Esophagus squamous epithelium (tissue), 5 donors: ENCODE results near the gene ZNRF3. TPM values are rescaled to one million over a fixed set of nuclear protein-coding genes. Genes with fewer than 3 reads are reported as not detected.

Source experiments
- DNase-seq: peaks from one replicate; lab custom pipeline; 2025; lab: John Stamatoyannopoulos, UW
- H3K27ac ChIP-seq, 4 donors: fragments of 200-600 bp; sonication (generic); one replicate each; pipeline ENCODE4 v1.5.1; 2016 to 2019; ENCODE audit warnings: mild to moderate bottlenecking in 1 of 4
- H3K27me3 ChIP-seq, 4 donors: fragments of 200-600 bp; sonication (generic); 1 replicate in 3 of 4; 2 replicates in 1 of 4; pipeline versions ENCODE4 v1.5.1 to v1.6.0; 2017 to 2021; ENCODE audit warnings: antibody characterized with exemption in 1 of 4
- H3K36me3 ChIP-seq, 3 donors: fragments of 200-600 bp; sonication (generic); one replicate each; pipeline ENCODE4 v1.5.1; 2016 to 2019
- H3K4me1 ChIP-seq, 3 donors: fragments of 200-600 bp; sonication (generic); one replicate each; pipeline ENCODE4 v1.5.1; 2017 to 2019
- H3K4me3 ChIP-seq, 4 donors: fragments of 200-600 bp; sonication (generic); 1 replicate in 3 of 4; 2 replicates in 1 of 4; pipeline ENCODE4 v1.5.1; 2016 to 2019; ENCODE audit warnings: mild to moderate bottlenecking in 2 of 4, moderate library complexity in 1 of 4
- H3K9me3 ChIP-seq, 3 donors: fragments of 200-600 bp; sonication (generic); one replicate each; pipeline ENCODE4 v1.5.1; 2016 to 2019
- POLR2A ChIP-seq, 4 donors: fragments of 450-650 bp; IDR thresholded peaks; one replicate each; pipeline ENCODE4 v1.6.1; 2017; ENCODE audit warnings: antibody characterized with exemption in 4 of 4, mild to moderate bottlenecking in 4 of 4, moderate library complexity in 3 of 4
- WGBS, 2 donors: methylation state at CpG; one replicate each; pipeline ENCODE4 v1.1.5; 2018; 5-methylcytosine and 5-hydroxymethylcytosine counted together
- intact Hi-C: fragments of 100-400 bp; cut with DNase I; formaldehyde crosslinking; loops from one replicate; pipeline ENCODE4 v1.15.0; 2022
- total RNA-seq, 4 donors: library from RNA; depleted of rRNA; stranded (reverse); fragments of >200 nt; gene quantifications; one replicate each; pipeline ENCODE4 v1.1.0, GENCODE V29; 2016
- TF ChIP-seq, protein P1 (sequence below), 6 experiments: fragments of 450-650 bp in 4 of 6; fragments of 200-600 bp in 2 of 6; sonication (generic) in 2 of 6; IDR thresholded peaks; one replicate each; pipeline ENCODE4 v1.5.1; 2016 to 2019; ENCODE audit warnings: antibody characterized with exemption in 6 of 6, mild to moderate bottlenecking in 4 of 6, moderate library complexity in 4 of 6
- donor health status: DM: yes; HTN: yes; CAD: no.

The ZNRF3 gene
- total RNA-seq, 4 donors from 2014 or later = 6.6 to 10.9 (median 7.2) TPM

DNA sequence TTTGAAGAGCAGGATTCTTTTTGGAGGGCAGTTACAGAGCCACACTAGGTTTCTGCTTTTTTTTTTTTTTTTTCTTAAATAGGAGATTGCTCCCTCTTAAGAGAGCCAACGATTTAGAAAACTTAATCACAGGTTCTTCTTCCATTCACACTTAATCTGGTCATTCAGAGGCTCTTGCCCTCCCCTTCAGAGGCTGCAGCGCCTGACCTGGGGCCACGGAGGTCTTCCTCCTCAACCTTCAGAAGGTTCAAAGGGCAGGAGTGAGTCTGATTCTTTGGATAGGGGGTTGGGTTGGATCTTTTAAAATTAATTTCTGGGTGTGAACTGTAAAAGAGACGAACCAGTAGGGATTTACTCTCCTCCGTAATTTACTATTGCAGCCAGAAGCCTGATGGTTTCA is 57.1 kb downstream of the ZNRF3 start:
- Histone ChIP-seq H3K36me3 (no peaks in the 10 kb centered on the region), H3K9me3 (no peaks in the 10 kb centered on the region), H3K27me3 (no peaks in the 10 kb centered on the region), H3K4me1 (peaks cover 0 to 44% (median 0%) of the 10 kb centered on the region in 3 donors), H3K27ac (no peak overlapping the region), H3K4me3 (no peak overlapping the region)
- intact Hi-C loops = no loop called here
- no peak for TF ChIP-seq POLR2A (IDR thresholded peaks at IDR 0.05)
- TF ChIP-seq, protein P1, sequence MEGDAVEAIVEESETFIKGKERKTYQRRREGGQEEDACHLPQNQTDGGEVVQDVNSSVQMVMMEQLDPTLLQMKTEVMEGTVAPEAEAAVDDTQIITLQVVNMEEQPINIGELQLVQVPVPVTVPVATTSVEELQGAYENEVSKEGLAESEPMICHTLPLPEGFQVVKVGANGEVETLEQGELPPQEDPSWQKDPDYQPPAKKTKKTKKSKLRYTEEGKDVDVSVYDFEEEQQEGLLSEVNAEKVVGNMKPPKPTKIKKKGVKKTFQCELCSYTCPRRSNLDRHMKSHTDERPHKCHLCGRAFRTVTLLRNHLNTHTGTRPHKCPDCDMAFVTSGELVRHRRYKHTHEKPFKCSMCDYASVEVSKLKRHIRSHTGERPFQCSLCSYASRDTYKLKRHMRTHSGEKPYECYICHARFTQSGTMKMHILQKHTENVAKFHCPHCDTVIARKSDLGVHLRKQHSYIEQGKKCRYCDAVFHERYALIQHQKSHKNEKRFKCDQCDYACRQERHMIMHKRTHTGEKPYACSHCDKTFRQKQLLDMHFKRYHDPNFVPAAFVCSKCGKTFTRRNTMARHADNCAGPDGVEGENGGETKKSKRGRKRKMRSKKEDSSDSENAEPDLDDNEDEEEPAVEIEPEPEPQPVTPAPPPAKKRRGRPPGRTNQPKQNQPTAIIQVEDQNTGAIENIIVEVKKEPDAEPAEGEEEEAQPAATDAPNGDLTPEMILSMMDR (IDR thresholded peaks at IDR 0.05) = no peak
- DNase-seq = no peak
- 60 to 69% methylated on average over 5 of the region's 5 CpGs for WGBS, 2 donors

DNA sequence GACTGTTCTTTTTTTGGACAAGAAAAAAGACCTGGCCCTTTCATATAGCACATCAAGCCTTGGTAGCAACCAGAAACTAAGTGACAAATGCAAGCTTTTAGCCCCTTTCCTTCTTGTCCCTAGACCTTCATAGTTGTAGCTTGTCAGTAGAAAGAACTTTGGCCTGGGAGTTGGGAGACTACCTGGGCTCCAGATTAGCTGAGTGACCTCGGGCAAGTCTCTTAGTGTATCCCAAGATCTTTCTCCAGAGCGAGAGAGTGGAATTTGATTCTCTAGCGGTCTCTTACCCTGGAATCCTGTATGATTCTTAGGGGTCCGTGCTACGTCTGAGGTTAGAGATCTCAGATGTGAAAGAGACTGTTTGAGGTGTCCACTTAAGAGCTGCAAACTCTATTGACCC is 59.0 kb downstream of the ZNRF3 start:
- no peak overlapping the region for H3K4me3 ChIP-seq
- H3K9me3 ChIP-seq = peaks cover 0 to 4% (median 0%) of the 10 kb centered on the region in 3 donors
- intact Hi-C loops = no loop called here
- H3K36me3 ChIP-seq = no peaks in the 10 kb centered on the region
- H3K27me3 ChIP-seq = no peaks in the 10 kb centered on the region
- H3K4me1 ChIP-seq = peaks cover 0 to 34% (median 0%) of the 10 kb centered on the region in 3 donors
- WGBS, 2 donors = 90 to 98% methylated on average over 5 of the region's 5 CpGs
- no peak for TF ChIP-seq POLR2A (IDR thresholded peaks at IDR 0.05)
- TF ChIP-seq, protein P1 (IDR thresholded peaks at IDR 0.05) = no peak
- H3K27ac ChIP-seq = no peak overlapping the region
- DNase-seq = no peak

DNA sequence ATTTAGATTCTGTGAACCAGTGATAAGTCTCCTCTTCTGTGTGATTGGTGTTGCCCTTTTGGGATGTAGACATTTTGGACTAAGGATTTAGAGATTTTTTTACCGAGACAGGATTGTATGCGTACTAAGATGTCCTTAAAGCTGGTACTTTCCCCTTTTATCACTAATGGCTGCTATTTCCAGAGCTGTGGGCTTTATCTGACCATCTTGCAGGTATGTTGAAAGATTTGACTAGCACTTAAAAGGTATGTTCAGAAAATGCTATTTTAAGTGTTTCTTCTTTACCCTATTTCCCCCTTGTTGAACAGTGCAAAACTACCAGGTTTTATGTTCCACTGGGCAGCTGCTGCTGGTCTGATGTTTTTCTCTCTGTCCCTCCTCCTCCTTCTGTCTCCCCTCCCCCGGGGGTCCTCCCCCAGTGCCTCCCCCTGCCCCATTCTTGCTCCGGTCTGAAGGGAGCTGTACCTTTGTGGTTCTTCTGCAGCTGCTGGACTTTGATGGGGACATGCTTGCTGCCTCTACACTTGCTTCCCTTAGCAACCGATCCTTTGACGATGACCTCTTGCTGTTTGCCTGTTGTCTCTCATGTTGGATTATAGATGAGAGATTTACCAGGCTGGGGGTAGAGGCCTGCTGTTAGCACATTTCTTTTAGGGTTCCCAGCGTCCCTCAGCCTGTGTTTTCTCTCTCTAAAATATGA is 59.6 kb downstream of the ZNRF3 start:
- H3K36me3 ChIP-seq = no peaks in the 10 kb centered on the region
- WGBS, 2 donors = 55 to 62% methylated on average over 7 of the region's 7 CpGs
- no peak for DNase-seq
- TF ChIP-seq, protein P1 (IDR thresholded peaks at IDR 0.05) = no peak
- no peak for TF ChIP-seq POLR2A (IDR thresholded peaks at IDR 0.05)
- H3K4me3 ChIP-seq = no peak overlapping the region
- peaks cover 0 to 4% (median 0%) of the 10 kb centered on the region in 3 donors for H3K9me3 ChIP-seq
- intact Hi-C loops = no loop called here
- peaks cover 0 to 33% (median 0%) of the 10 kb centered on the region in 3 donors for H3K4me1 ChIP-seq
- no peaks in the 10 kb centered on the region for H3K27me3 ChIP-seq
- no peak overlapping the region for H3K27ac ChIP-seq

DNA sequence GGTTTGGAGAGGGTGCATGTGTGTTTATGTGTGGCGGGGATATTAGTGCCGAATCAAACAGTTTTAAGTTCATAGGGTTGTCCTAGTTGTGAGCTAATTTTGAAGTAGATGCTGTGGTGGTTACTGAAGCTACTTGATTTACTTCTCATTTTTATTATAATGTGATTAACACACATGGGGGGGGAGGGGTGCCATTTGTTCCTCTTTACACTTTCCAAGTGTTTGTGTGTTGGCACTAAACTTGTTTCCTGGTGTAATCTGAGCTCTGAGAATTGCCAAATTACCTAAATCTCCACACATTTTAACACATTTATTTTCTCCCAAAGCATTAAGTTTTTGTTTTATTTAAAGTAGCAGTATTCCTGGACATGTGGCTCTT is 60.1 kb downstream of the ZNRF3 start:
- H3K4me3 ChIP-seq = no peak overlapping the region
- H3K27me3 ChIP-seq = no peaks in the 10 kb centered on the region
- H3K36me3 ChIP-seq = no peaks in the 10 kb centered on the region
- H3K9me3 ChIP-seq = peaks cover 0 to 4% (median 0%) of the 10 kb centered on the region in 3 donors
- H3K4me1 ChIP-seq = peaks cover 0 to 29% (median 0%) of the 10 kb centered on the region in 3 donors
- intact Hi-C loops = no loop called here
- H3K27ac ChIP-seq = no peak overlapping the region
- WGBS, 2 donors = 40 to 66% methylated on average over 2 of the region's 2 CpGs
- no peak for DNase-seq
- no peak for TF ChIP-seq POLR2A (IDR thresholded peaks at IDR 0.05)
- TF ChIP-seq, protein P1 (IDR thresholded peaks at IDR 0.05) = no peak

DNA sequence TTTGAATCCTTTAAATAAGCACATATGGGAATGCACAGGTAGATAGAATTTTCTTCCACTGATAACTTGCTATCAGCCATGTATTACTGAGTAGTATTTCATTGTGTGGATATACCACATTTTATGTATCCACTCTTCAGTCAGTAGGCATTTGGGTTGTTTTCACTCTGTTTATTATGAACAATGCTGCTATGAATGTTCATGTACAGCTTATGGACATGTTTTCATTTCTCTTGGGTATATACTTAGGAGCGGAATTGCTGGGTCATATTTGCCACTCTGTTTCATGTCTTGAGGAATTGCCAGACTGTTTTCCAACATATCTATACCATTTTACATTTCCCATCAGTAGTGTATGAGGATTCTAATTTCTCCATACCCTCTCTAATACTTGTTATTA is 63.8 kb downstream of the ZNRF3 start:
- Histone ChIP-seq H3K36me3 (no peaks in the 10 kb centered on the region), H3K4me1 (peaks cover 0 to 46% (median 9%) of the 10 kb centered on the region in 3 donors), H3K9me3 (peaks cover 0 to 4% (median 0%) of the 10 kb centered on the region in 3 donors), H3K27me3 (no peaks in the 10 kb centered on the region), H3K4me3 (no peak overlapping the region), H3K27ac (no peak overlapping the region)
- 94 to 96% methylated on average over 1 of the region's 1 CpG for WGBS, 2 donors
- no peak for DNase-seq
- no peak for TF ChIP-seq POLR2A (IDR thresholded peaks at IDR 0.05)
- TF ChIP-seq, protein P1 (IDR thresholded peaks at IDR 0.05) = no peak
- intact Hi-C loops = no loop called here
